Upper lobe of right lung (tissue), 1 donor: ENCODE results near the gene B3GNT3. TPM values are rescaled to one million over a fixed set of nuclear protein-coding genes. Genes with fewer than 3 reads are reported as not detected.

ENCODE experiments used
- ATAC-seq: fragments of 200-7000 bp; cut with Tn5 transposase; one replicate; pipeline ENCODE4 v1.9.1; 2020; ENCODE audit warnings: mild to moderate bottlenecking, moderate library complexity
- DNase-seq: peaks from one replicate; pipeline ENCODE4 v3.0.0-alpha.2; 2020
- H3K27ac ChIP-seq: fragments of 200-600 bp; one replicate; pipeline ENCODE4 v1.8.0; 2022
- H3K27me3 ChIP-seq: fragments of 200-600 bp; one replicate; pipeline ENCODE4 v1.8.0; 2022; ENCODE audit warnings: mild to moderate bottlenecking
- H3K36me3 ChIP-seq: fragments of 200-600 bp; one replicate; pipeline ENCODE4 v1.8.0; 2022
- H3K4me1 ChIP-seq: fragments of 200-600 bp; one replicate; pipeline ENCODE4 v1.8.0; 2022
- H3K4me3 ChIP-seq: fragments of 200-600 bp; one replicate; pipeline ENCODE4 v1.8.0; 2022; ENCODE audit warnings: mild to moderate bottlenecking
- H3K9me3 ChIP-seq: fragments of 200-600 bp; one replicate; pipeline ENCODE4 v1.8.0; 2022
- intact Hi-C: fragments of 100-400 bp; cut with DNase I; formaldehyde crosslinking; loops from one replicate; pipeline ENCODE4 v1.11.0; 2022
- total RNA-seq: library from RNA; stranded (reverse); fragmentation: NEBNext Ultra II Directional; extraction: Animal tissue kit (Norgen Biotek cat#: 25700); gene quantifications from one replicate; pipeline ENCODE4 v1.2.1, GENCODE V29; 2021
- TF ChIP-seq, protein P1 (sequence below): fragments of 200-600 bp; IDR thresholded peaks from one replicate; pipeline ENCODE4 v1.8.0; 2022; ENCODE audit warnings: antibody characterized with exemption
- donor health status: DM: no; HTN: yes; CAD: no; lungs with severe emphysema.

B3GNT3 gene
- total RNA-seq, 1 donor from 2014 or later, result 2.1 TPM

DNA sequence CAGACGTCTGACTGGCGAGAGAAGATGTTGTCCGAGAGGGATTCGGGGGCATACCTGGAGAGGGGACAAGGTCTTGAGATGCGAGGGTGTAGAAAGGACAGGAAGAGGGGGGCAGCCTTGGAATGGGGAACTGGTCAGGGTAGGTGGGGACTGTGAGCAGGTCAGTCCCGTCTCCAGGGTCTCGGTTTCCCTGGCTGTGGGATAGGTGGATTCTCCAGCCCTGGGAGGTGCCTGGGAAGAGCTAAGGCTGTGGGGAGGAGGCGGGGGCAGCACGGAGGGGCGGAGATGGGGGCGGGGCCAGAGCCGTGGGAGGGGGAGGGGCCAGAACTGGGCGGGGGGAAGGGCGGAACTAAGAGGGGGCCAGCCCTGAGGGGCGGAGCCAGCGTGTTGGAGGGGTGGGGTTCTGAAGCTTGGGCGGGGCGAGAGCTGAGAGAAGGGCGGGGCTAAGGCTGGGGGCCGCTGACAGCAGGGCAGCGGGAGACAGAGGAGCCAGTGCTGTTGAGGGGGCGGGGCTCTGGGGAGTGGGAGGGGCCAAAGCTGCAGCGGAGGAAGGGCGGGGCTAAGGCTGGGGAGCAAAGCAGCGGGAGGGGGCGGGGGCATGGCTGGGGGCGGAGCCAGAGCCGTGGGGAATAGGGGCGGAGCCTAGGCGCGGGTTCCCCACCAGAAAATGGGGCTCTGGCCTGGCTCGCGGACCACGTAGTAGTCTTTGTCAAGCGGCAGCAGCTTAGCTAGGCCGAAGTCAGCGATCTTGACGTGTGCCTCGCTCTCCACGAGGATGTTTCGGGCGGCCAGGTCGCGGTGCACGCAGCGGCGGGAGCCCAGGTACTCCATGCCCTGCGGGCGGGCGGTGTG, 35.9 kb downstream of the B3GNT3 start:
- no peaks in the 10 kb centered on the region for H3K27me3 ChIP-seq
- H3K4me3 ChIP-seq, result no peak overlapping the region
- H3K4me1 ChIP-seq, result no peaks in the 10 kb centered on the region
- H3K27ac ChIP-seq, result no peak overlapping the region
- no peaks in the 10 kb centered on the region for H3K9me3 ChIP-seq
- TF ChIP-seq, protein P1, sequence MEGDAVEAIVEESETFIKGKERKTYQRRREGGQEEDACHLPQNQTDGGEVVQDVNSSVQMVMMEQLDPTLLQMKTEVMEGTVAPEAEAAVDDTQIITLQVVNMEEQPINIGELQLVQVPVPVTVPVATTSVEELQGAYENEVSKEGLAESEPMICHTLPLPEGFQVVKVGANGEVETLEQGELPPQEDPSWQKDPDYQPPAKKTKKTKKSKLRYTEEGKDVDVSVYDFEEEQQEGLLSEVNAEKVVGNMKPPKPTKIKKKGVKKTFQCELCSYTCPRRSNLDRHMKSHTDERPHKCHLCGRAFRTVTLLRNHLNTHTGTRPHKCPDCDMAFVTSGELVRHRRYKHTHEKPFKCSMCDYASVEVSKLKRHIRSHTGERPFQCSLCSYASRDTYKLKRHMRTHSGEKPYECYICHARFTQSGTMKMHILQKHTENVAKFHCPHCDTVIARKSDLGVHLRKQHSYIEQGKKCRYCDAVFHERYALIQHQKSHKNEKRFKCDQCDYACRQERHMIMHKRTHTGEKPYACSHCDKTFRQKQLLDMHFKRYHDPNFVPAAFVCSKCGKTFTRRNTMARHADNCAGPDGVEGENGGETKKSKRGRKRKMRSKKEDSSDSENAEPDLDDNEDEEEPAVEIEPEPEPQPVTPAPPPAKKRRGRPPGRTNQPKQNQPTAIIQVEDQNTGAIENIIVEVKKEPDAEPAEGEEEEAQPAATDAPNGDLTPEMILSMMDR, result no peak
- peak; percentile 79 for ATAC-seq
- no peaks in the 10 kb centered on the region for H3K36me3 ChIP-seq
- peak; percentile 69 for DNase-seq
- intact Hi-C loops, result no loop called here

DNA sequence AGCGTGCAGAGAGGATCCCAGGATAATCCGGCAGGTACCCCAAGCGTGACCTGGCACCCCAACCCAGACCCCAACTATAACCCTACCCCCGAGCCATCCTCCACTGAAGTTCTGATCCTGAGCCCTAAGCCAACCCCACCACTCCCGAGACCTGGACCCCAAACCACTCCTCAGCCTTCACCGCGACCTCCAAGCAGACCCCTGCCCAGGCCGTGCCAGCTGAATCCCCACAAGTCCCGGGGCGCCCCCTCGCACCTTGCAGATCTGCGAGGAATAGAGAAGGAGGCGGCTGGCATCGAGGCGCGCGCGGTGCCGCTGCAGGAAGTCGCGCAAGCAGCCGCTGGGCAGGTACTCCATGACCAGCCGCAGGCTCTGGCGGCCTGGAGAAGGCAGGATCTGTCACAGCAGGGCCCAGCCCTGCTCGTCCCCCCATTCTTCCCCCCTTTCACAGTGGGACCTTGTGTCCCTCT, 36.5 kb downstream of the B3GNT3 start:
- H3K27ac ChIP-seq, result no peak overlapping the region
- no peaks in the 10 kb centered on the region for H3K36me3 ChIP-seq
- no peaks in the 10 kb centered on the region for H3K9me3 ChIP-seq
- no peak overlapping the region for H3K4me3 ChIP-seq
- no peaks in the 10 kb centered on the region for H3K4me1 ChIP-seq
- ATAC-seq, result no peak
- TF ChIP-seq, protein P1, result no peak
- H3K27me3 ChIP-seq, result no peaks in the 10 kb centered on the region
- intact Hi-C loops, result no loop called here
- DNase-seq, result no peak

DNA sequence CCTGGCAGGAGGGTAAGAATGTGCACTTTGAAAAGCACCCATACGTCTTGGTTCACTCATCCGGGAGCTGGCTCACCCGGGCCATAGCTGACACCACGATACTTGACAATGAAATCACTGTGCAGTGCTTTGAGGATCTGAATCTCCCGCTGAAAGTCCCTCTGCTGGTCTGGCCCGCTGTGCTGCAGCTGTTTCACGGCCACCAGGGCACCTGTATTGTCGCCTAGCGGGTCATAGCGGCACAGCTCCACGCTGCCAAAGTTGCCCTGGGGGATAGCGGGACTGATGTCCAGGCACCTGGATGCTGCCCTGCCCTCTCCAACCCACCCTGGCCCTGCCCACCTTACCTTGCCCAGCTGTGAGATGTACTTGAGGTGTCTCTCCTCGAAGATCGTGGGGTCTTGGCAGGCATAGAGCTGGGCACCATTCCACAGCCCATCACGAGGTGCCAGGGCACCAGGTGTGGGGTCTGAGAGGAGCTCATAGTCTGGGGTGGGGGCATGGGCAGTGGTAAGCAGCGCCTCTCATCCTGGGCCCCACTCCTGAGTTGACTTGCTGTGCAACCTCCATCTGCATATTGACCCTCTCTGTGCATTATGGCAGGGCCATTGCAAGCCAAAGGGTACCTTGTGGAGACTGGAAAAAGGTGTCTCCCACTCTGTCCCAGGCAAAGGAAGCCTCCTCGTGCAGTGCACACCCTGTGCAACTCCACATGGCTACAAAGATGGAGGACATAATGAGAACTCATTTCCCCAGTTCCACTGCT, 37.7 kb downstream of the B3GNT3 start:
- Histone ChIP-seq H3K9me3 (no peaks in the 10 kb centered on the region), H3K36me3 (peaks cover 1% of the 10 kb centered on the region), H3K27me3 (no peaks in the 10 kb centered on the region), H3K27ac (no peak overlapping the region), H3K4me3 (no peak overlapping the region), H3K4me1 (no peaks in the 10 kb centered on the region)
- DNase-seq, result no peak
- no peak for ATAC-seq
- intact Hi-C loops, result no loop called here
- TF ChIP-seq, protein P1, result no peak

DNA sequence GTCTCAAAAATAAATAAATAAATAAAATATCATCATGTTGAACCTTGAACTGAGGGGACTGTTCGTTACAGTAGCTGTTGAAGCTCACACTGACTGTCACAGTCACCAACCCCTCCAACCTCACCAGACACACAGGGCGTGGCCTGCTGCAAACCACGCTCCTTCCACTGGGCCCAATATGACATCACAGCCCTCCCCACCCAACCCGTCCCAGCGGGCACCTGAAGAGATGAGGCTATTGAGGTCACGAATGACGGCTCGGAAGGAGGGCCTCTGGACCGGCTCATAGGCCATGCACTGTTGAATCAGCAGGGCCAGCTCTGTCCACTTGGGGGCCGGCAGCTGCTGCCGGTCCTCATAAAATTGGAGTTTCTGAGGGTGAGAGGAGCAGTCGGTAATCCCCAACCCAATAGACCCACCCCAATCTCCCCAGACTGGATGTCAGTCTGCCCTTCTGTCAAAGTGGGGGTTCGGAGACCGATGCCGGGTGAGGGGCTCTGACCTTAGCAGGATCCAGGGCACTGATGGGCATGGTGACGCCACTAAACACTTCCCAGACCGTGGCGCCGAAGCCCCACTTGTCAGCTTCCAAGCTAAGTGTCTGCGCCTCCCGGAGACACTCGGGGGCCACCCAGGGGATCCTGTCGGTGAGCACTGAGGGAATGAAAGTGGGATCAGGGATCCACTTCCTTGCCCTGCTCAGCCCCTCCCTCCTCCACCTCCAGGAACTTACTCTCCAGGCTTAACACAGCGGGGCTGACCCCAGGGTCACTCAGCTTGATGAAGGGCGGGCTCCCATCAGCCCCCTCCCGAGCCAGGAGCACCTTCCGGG, 39.6 kb downstream of the B3GNT3 start:
- no peak for DNase-seq
- Histone ChIP-seq H3K4me3 (no peak overlapping the region), H3K36me3 (peaks cover 9% of the 10 kb centered on the region), H3K27ac (no peak overlapping the region), H3K9me3 (no peaks in the 10 kb centered on the region), H3K27me3 (no peaks in the 10 kb centered on the region), H3K4me1 (no peaks in the 10 kb centered on the region)
- intact Hi-C loops, result no loop called here
- TF ChIP-seq, protein P1, result no peak
- ATAC-seq, result no peak

DNA sequence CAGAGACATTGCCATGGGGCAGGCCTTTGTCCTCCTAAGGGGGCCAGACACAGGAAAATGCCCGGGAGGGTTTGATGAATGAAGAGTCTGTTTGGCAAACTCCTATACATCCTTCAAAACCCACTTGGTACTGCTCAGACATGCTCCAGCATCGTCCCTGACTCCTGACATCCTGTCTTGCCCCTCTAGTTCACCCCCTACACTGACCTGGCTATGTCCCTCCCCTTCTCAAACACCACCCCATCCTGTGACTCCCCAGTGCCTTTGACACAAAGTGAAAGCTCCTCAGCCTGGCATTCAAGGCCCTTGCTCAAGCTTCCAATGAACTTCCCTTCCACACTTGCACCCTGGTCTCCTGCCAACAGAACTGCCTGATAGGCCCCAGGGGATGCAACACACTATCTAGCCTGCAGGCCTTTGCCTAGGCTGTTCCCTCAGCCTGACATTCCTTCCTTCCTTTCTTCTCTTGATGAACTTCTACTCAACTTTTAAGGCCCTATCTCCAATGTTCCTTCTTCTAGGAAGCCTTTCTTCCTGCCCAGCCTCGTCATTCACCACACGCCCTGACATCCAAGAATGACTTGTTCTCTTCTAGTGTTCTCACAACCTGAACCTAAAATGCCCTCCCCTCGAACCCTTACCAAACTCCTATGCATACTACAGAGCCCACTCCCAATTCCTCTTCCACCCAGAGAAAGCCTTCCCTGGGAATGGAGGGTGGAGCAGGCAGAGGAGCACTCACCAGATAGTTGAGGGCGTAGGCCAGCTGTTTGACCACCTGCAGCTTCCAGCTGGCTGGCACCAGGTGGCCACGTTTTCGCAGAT, 40.5 kb downstream of the B3GNT3 start:
- no peak overlapping the region for H3K27ac ChIP-seq
- peaks cover 9% of the 10 kb centered on the region for H3K36me3 ChIP-seq
- intact Hi-C loops, result no loop called here

More for the DNA sequence above, 40.5 kb downstream of the B3GNT3 start:
- TF ChIP-seq, protein P1, result no peak
- no peaks in the 10 kb centered on the region for H3K4me1 ChIP-seq
- no peak overlapping the region for H3K4me3 ChIP-seq
- DNase-seq (no peak), ATAC-seq (no peak)
- H3K9me3 ChIP-seq, result no peaks in the 10 kb centered on the region
- H3K27me3 ChIP-seq, result no peaks in the 10 kb centered on the region
